Heart left ventricle (tissue), 16 donors: ENCODE data around the gene HDAC7. TPM values are rescaled to one million over a fixed set of nuclear protein-coding genes. Genes with fewer than 3 reads are reported as not detected.

Experiments
- ATAC-seq, 4 donors: fragments of 200-7000 bp; cut with Tn5 transposase; one replicate each; pipeline ENCODE4 v1.9.1; 2020 to 2022; ENCODE audit warnings: moderate library complexity in 4 of 4, mild to moderate bottlenecking in 3 of 4, moderate number of reproducible peaks in 1 of 4
- DNase-seq, 5 donors: peaks; one replicate each; pipeline ENCODE4 v3.0.0-alpha.2; 2020
- H3K27ac ChIP-seq, 12 donors: fragments of 200-600 bp; sonication (generic) in 4 of 12; one replicate each; pipeline versions ENCODE4 v1.5.0 to v1.8.0; 2016 to 2022; ENCODE audit warnings: mild to moderate bottlenecking in 2 of 12
- H3K27me3 ChIP-seq, 9 donors: fragments of 200-600 bp; sonication (generic) in 2 of 9; one replicate each; pipeline versions ENCODE4 v1.5.1 to v1.8.0; 2016 to 2022; ENCODE audit warnings: mild to moderate bottlenecking in 3 of 9
- H3K36me3 ChIP-seq, 9 donors: fragments of 200-600 bp; sonication (generic) in 2 of 9; one replicate each; pipeline versions ENCODE4 v1.5.0 to v1.8.0; 2018 to 2022; ENCODE audit warnings: mild to moderate bottlenecking in 2 of 9
- H3K4me1 ChIP-seq, 12 donors: fragments of 200-600 bp; sonication (generic) in 4 of 12; one replicate each; pipeline versions ENCODE4 v1.5.0 to v1.8.0; 2016 to 2022; ENCODE audit warnings: mild to moderate bottlenecking in 3 of 12
- H3K4me3 ChIP-seq, 12 donors: fragments of 200-600 bp; sonication (generic) in 4 of 12; one replicate each; pipeline versions ENCODE4 v1.5.0 to v1.8.0; 2017 to 2022; ENCODE audit warnings: mild to moderate bottlenecking in 9 of 12, moderate library complexity in 4 of 12
- H3K9me3 ChIP-seq, 12 donors: fragments of 200-600 bp; sonication (generic) in 4 of 12; one replicate each; pipeline versions ENCODE4 v1.5.0 to v1.8.0; 2016 to 2022; ENCODE audit warnings: mild to moderate bottlenecking in 1 of 12
- POLR2A ChIP-seq, 2 donors: fragments of 450-650 bp; IDR thresholded peaks; one replicate each; pipeline ENCODE4 v1.6.1; 2017; ENCODE audit warnings: antibody characterized with exemption in 2 of 2, mild to moderate bottlenecking in 2 of 2, moderate library complexity in 2 of 2
- WGBS, 4 donors: extraction: QIAGEN DNeasy Blood & Tissue Kit in 2 of 4; methylation state at CpG; one replicate each; pipeline versions ENCODE4 v1.1.5 to v1.1.7; 2013 to 2018; 5-methylcytosine and 5-hydroxymethylcytosine counted together
- intact Hi-C, 10 donors: fragments of 100-400 bp; cut with DNase I; formaldehyde crosslinking; loops; one replicate each; pipeline versions ENCODE4 v1.11.1 to v1.14.2; 2022
- polyA plus RNA-seq, 2 donors: library from polyadenylated mRNA; stranded (reverse); fragments of 200-250 nt; gene quantifications; one replicate each; pipeline ENCODE4 v1.2.3, GENCODE V29; 2013
- total RNA-seq, 9 donors: library from RNA; depleted of rRNA in 2 of 9; stranded (reverse); fragments of >200 nt in 2 of 9; fragmentation: NEBNext Ultra II Directional in 3 of 9; extraction: Animal tissue kit (Norgen Biotek cat#: 25700) in 3 of 9; gene quantifications; one replicate each; pipeline versions ENCODE4 v1.1.0 to v1.2.4, GENCODE V29; 2016 to 2023
- TF ChIP-seq, protein P1 (sequence below), 12 donors: fragments of 200-600 bp; sonication (generic) in 4 of 12; IDR thresholded peaks; one replicate each; pipeline versions ENCODE4 v1.5.0 to v1.8.0; 2018 to 2022; ENCODE audit warnings: antibody characterized with exemption in 12 of 12, mild to moderate bottlenecking in 5 of 12
- donor health status: ischemic (EF 13 %, LVEDD 7.1; RV severe dilation, severe dysfunction).
- donor health status: healthy with polysubstance abuse.
- donor health status: DM: no; HTN: yes; CAD: no.
- donor health status: DM: no; HTN: no; CAD: no.
- donor health status: ischemic (EF 25% LVEDD 6.9; RV normal size, moderate dysfunction).
- donor health status: ischemic (EF 25% LVEDD 5.7; RV mildly dilated, moderate dysfunction).
- donor health status: healthy.
- donor health status: DM: yes; HTN: yes; CAD: no.
- donor health status: ischemic (EF 35%, LVEDD 5.7; RV mildly dilated, moderate dysfunction).
- donor health status: nonischemic (EF 11% LVEDD 7.7; RV severe dilation, severe dysfunction).
- donor health status: DM: yes; HTN: yes; CAD: no.
- donor health status: PGD.
- donor health status: ischemic (EF 29% LVEDD 5.4; RV normal size, mild dysfunction).
- donor health status: nonischemic (EF 23%, LVEDD 6.1; RV moderate dilation, normal function).

The HDAC7 gene
- total and polyA plus RNA-seq, 11 donors: 27.4 to 63.0 (median 39.3) TPM

DNA sequence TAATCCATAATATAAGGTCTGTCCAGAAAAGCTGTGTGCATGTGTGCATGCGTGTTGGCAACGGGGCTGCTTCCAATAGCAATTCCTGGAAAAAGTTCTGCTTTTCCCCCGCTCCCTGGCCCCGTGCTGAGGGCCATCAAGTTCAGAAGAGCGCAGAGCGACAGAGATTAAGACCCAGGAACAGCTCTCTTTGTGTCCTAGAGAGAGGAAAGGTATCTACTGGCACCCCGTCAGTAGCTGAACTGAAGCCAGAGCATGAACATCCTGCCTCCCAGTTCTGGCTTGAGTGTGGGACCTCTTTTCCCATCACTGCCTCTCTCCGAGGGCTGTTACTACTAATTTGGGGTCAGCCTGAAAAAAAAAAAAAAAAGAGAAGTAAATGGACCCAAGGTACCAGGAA, 15.5 kb downstream of the HDAC7 start:
- ATAC-seq (peak in 2 of 4 donors; percentile 4 to 10), DNase-seq (peak in 1 of 5 donors; percentile 36)
- WGBS, 4 donors: 12 to 24% (median 19%) methylated on average over 8 of the region's 8 CpGs
- no peaks in the 10 kb centered on the region for H3K27me3 ChIP-seq
- no peak overlapping the region for H3K4me3 ChIP-seq
- H3K27ac ChIP-seq: peak overlapping the region in 10 of 12 donors; percentile 12 to 99 (median 92)
- TF ChIP-seq POLR2A (IDR thresholded peaks at IDR 0.05): no peak
- TF ChIP-seq, protein P1, sequence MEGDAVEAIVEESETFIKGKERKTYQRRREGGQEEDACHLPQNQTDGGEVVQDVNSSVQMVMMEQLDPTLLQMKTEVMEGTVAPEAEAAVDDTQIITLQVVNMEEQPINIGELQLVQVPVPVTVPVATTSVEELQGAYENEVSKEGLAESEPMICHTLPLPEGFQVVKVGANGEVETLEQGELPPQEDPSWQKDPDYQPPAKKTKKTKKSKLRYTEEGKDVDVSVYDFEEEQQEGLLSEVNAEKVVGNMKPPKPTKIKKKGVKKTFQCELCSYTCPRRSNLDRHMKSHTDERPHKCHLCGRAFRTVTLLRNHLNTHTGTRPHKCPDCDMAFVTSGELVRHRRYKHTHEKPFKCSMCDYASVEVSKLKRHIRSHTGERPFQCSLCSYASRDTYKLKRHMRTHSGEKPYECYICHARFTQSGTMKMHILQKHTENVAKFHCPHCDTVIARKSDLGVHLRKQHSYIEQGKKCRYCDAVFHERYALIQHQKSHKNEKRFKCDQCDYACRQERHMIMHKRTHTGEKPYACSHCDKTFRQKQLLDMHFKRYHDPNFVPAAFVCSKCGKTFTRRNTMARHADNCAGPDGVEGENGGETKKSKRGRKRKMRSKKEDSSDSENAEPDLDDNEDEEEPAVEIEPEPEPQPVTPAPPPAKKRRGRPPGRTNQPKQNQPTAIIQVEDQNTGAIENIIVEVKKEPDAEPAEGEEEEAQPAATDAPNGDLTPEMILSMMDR (IDR thresholded peaks at IDR 0.05): no peak
- peaks cover 53 to 100% (median 100%) of the 10 kb centered on the region in 12 donors for H3K4me1 ChIP-seq
- peaks cover 0 to 30% (median 7%) of the 10 kb centered on the region in 9 donors for H3K36me3 ChIP-seq
- no peaks in the 10 kb centered on the region for H3K9me3 ChIP-seq
- intact Hi-C loops: loop anchor here in 1 of 10 donors (5.0 kb wide), 1 partner anchor 33 kb away; no protein-coding TSS in a partner anchor

DNA sequence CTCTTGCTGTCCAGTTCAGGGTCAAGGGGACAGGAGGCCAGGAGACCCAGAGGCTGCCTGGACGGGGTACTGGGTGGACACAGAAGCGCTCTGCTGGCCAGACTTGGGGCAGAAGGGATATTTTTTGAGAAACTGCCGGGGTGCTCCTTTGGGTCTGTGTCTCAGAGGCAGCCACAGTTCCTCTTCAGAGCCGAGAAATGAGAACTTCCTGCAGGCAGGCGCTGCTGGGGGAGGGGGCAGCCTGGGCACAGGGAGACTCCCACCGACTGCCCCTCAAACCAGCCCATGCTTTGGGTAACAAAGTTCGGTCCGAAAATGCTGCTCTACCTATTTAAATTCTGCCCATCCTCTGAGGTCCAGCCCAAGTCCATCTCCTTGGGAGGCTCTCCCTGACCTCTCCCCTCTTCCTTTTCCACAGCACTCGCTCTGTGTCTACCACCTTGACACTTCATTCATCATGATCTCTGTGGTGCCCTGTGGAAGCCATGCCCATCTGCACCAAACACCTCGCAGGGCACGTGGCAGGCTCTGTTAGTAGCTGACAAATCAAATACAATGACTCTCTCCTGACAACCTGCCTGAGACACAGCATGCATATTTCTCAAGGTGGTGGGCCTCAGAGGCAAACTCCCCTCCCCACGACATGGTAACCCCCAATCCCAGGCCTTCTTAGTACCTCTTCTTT, 16.4 kb downstream of the HDAC7 start:
- Histone ChIP-seq H3K9me3 (no peaks in the 10 kb centered on the region), H3K27ac (peak overlapping the region in 11 of 12 donors; percentile 36 to 99 (median 73)), H3K4me1 (peaks cover 47 to 100% (median 100%) of the 10 kb centered on the region in 12 donors), H3K4me3 (no peak overlapping the region), H3K36me3 (peaks cover 0 to 39% (median 14%) of the 10 kb centered on the region in 9 donors), H3K27me3 (no peaks in the 10 kb centered on the region)
- 59 to 64% (median 61%) methylated on average over 10 to 12 of the region's 12 CpGs for WGBS, 4 donors
- DNase-seq: peak in 1 of 5 donors; percentile 60
- intact Hi-C loops: loop anchor here in 1 of 10 donors (5.0 kb wide), 1 partner anchor 34 kb away; no protein-coding TSS in a partner anchor
- no peak for ATAC-seq
- TF ChIP-seq POLR2A (IDR thresholded peaks at IDR 0.05): no peak
- TF ChIP-seq, protein P1 (IDR thresholded peaks at IDR 0.05): no peak

DNA sequence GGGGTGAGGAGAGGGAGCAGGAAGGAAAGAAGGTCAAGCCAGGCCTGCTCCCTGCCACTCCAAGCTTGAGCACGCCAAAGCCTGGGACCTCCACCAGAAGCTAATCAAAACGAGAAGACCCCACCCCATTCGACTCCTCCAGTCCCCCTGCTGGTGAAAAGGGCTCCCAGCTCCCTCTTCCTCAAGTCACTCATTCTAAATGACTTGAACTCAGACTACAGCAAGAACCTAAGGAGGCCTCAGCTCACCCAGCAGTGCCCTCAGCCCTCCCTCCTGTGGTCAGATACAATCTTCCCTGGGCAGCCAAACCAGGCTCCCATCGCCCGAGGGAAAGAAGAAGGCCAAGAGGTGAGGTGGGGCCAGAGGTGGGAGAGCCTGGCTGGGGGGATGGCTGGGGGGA, 17.4 kb downstream of the HDAC7 start:
- DNase-seq: peak in 1 of 5 donors; percentile 42
- Histone ChIP-seq H3K27me3 (no peaks in the 10 kb centered on the region), H3K4me3 (peak overlapping the region in 2 of 12 donors; percentile 1 to 6), H3K9me3 (no peaks in the 10 kb centered on the region), H3K36me3 (peaks cover 0 to 46% (median 22%) of the 10 kb centered on the region in 9 donors), H3K4me1 (peaks cover 41 to 95% (median 91%) of the 10 kb centered on the region in 12 donors), H3K27ac (peak overlapping the region; percentile 17 to 99 (median 70))
- TF ChIP-seq, protein P1 (IDR thresholded peaks at IDR 0.05): peak in 6 of 12 donors; percentile 10 to 26 (median 23)
- no peak for TF ChIP-seq POLR2A (IDR thresholded peaks at IDR 0.05)
- 31 to 32% (median 31%) methylated on average over 5 of the region's 5 CpGs for WGBS, 4 donors
- intact Hi-C loops: loop anchor here in 1 of 10 donors (5.0 kb wide), 1 partner anchor 35 kb away; no protein-coding TSS in a partner anchor
- ATAC-seq: no peak

DNA sequence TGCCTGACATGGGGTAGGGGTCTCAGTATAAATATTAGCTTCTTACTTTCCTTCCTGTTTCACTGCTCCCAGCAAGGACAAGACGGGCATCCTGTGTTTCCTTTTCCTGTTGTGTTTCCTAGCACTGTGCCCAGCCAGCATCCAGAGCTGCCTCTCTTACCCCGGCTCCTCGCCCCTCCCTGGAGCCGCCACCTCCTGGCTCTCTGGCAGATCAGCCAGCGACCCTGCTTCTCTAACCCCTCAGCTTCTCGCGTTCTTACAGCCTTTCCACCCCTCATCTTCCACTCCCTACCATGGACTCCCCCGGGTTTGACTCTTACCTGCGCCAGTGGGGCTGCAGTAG, 17.8 kb downstream of the HDAC7 start:
- no peak for TF ChIP-seq POLR2A (IDR thresholded peaks at IDR 0.05)
- TF ChIP-seq, protein P1 (IDR thresholded peaks at IDR 0.05): no peak
- Histone ChIP-seq H3K4me3 (peak overlapping the region in 4 of 12 donors; percentile 0 to 7 (median 4)), H3K9me3 (no peaks in the 10 kb centered on the region), H3K36me3 (peaks cover under 1 to 51% (median 26%) of the 10 kb centered on the region in 9 donors), H3K27ac (peak overlapping the region; percentile 17 to 99 (median 70)), H3K27me3 (no peaks in the 10 kb centered on the region), H3K4me1 (peaks cover 39 to 91% (median 86%) of the 10 kb centered on the region in 12 donors)
- intact Hi-C loops: loop anchor here in 3 of 10 donors (1.0 to 5.0 kb wide), 3 partner anchors 35 kb away; no protein-coding TSS in a partner anchor
- DNase-seq (peak in 1 of 5 donors; percentile 57), ATAC-seq (no peak)
- whole genome bisulfite sequencing, 4 donors: 41 to 52% (median 48%) methylated on average over 9 of the region's 9 CpGs
